GM18502 (cell line): ENCODE measurements around the gene RNF157.

Experiments used
- ATAC-seq: cut with Tn5 transposase; IDR thresholded peaks from one replicate; pipeline ENCODE4 v1.9.1; 2021; ENCODE audit warnings: mild to moderate bottlenecking; ENCODE audit not compliant: unreplicated experiment, poor library complexity

The RNF157 gene

GRCh38 chr17:76104896-76105231, 135.4 kb downstream of the RNF157 start:
- ATAC-seq = no peak

GRCh38 chr17:76104140-76104895, 136.0 kb downstream of the RNF157 start:
- no peak for ATAC-seq

GRCh38 chr17:76103274-76104139, 136.8 kb downstream of the RNF157 start, which contains the start of gene EXOC7:
Gene EXOC7 (minus strand): TSS chr17:76103787. CDS start chr17:76103692, 95 bp downstream.
- ATAC-seq = peak; percentile 82

- no peak for ATAC-seq
These were observed 137.4 kb downstream of the RNF157 start for GRCh38 chr17:76102944-76103273.

- ATAC-seq = no peak
These were observed 142.5 kb downstream of the RNF157 start for GRCh38 chr17:76097716-76098295.

GRCh38 chr17:76095943-76096342, 144.3 kb downstream of the RNF157 start:
- no peak for ATAC-seq

- ATAC-seq = no peak
These were observed 146.2 kb downstream of the RNF157 start for GRCh38 chr17:76094046-76094445.

GRCh38 chr17:76092526-76093413, 147.5 kb downstream of the RNF157 start:
- no peak for ATAC-seq
